HL-60 (cell line): ENCODE measurements around the gene ERC2.

Experiments
- CTCF ChIP-seq: IDR thresholded peaks from one replicate; pipeline ENCODE4 v1.5.1; 2011; ENCODE audit warnings: low read length, control low read depth, inconsistent platforms; ENCODE audit not compliant: insufficient read depth
- GABPA ChIP-seq: IDR thresholded peaks from 2 replicates; pipeline ENCODE4 v1.6.1; 2012; ENCODE audit warnings: low read depth
- POLR2AphosphoS5 ChIP-seq: IDR thresholded peaks from 2 replicates; pipeline ENCODE4 v1.6.1; 2012; ENCODE audit warnings: low read depth
- REST ChIP-seq: IDR thresholded peaks from 2 replicates; pipeline ENCODE4 v1.6.1; 2012; ENCODE audit warnings: low read depth; ENCODE audit not compliant: insufficient replicate concordance

DNA sequence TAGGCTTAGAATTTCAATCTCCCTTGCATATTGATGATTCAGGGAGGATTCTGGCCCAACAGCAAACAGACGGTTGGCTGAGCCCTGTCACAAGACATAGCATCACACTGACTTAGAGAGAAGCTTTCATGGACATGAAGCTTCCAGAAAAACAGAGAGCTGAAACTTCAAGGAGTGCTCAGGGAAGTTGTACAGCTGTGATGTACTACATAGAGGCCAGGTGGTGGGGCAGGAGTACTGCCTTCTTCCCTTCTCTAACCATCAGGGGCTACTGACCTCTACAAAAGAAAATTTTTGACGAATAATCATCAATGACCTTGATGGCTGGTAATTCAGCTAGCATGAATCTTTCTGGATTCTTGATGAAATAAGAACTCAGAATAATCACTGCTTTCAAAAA, 378.5 kb downstream of the ERC2 start:
- TF ChIP-seq REST: no peak
- TF ChIP-seq CTCF: no peak
- TF ChIP-seq POLR2AphosphoS5: no peak
- no peak for TF ChIP-seq GABPA
